ENCODE data around the gene HSPH1.

GRCh38 chr13:31134039-31134711 lies 27.5 kb downstream of the HSPH1 start:
- TF ChIP-seq POU6F1 (CRISPR knock-in tag; IDR thresholded peaks at IDR 0.05; ENCODE audit: borderline replicate concordance, low read depth) (no peak), ZC3H10 (CRISPR knock-in tag; IDR thresholded peaks at IDR 0.05) (no peak), ZNF565 (CRISPR knock-in tag; conservative IDR thresholded peaks at IDR 0.05; ENCODE audit: low read depth) (no peak), ZNF70 (CRISPR knock-in tag; IDR thresholded peaks at IDR 0.05) (no peak), CREB5 (CRISPR knock-in tag; IDR thresholded peaks at IDR 0.05; ENCODE audit: low read depth) (no peak), OSR1 (CRISPR knock-in tag; IDR thresholded peaks at IDR 0.05) (no peak), ARNTL (CRISPR knock-in tag; IDR thresholded peaks at IDR 0.05; ENCODE audit: borderline replicate concordance, low read depth) (no peak), GLIS3 (CRISPR knock-in tag; IDR thresholded peaks at IDR 0.05) (no peak), ESRRG (CRISPR knock-in tag; IDR thresholded peaks at IDR 0.05) (no peak), BACH2 (CRISPR knock-in tag; IDR thresholded peaks at IDR 0.05; ENCODE audit: borderline replicate concordance) (no peak), ZFP30 (CRISPR knock-in tag; IDR thresholded peaks at IDR 0.05) (no peak), TOX (CRISPR knock-in tag; IDR thresholded peaks at IDR 0.05; ENCODE audit: borderline replicate concordance) (no peak), RARB (CRISPR knock-in tag; IDR thresholded peaks at IDR 0.05) (no peak)
- TF ChIP-seq, protein P1, sequence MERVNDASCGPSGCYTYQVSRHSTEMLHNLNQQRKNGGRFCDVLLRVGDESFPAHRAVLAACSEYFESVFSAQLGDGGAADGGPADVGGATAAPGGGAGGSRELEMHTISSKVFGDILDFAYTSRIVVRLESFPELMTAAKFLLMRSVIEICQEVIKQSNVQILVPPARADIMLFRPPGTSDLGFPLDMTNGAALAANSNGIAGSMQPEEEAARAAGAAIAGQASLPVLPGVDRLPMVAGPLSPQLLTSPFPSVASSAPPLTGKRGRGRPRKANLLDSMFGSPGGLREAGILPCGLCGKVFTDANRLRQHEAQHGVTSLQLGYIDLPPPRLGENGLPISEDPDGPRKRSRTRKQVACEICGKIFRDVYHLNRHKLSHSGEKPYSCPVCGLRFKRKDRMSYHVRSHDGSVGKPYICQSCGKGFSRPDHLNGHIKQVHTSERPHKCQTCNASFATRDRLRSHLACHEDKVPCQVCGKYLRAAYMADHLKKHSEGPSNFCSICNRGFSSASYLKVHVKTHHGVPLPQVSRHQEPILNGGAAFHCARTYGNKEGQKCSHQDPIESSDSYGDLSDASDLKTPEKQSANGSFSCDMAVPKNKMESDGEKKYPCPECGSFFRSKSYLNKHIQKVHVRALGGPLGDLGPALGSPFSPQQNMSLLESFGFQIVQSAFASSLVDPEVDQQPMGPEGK (CRISPR knock-in tag; IDR thresholded peaks at IDR 0.05; ENCODE audit: borderline replicate concordance): no peak

Measured in SK-N-SH treated with all-trans-retinoic acid at 6 μM for 48 hours (cell line).